ENCODE results near the gene UBE2R2.

The UBE2R2 gene

GRCh38 chr9:33809506-33809905, 7.5 kb upstream of the UBE2R2 start:
- TF ChIP-seq CTCF (IDR thresholded peaks at IDR 0.05; ENCODE audit: insufficient read depth, low read depth, low read length, missing control alignments) = no peak
- DNase-seq (ENCODE audit: low read depth) = no peak
- H3K4me3 ChIP-seq (ENCODE audit: low read depth, low read length) = no peak overlapping the region

DNA sequence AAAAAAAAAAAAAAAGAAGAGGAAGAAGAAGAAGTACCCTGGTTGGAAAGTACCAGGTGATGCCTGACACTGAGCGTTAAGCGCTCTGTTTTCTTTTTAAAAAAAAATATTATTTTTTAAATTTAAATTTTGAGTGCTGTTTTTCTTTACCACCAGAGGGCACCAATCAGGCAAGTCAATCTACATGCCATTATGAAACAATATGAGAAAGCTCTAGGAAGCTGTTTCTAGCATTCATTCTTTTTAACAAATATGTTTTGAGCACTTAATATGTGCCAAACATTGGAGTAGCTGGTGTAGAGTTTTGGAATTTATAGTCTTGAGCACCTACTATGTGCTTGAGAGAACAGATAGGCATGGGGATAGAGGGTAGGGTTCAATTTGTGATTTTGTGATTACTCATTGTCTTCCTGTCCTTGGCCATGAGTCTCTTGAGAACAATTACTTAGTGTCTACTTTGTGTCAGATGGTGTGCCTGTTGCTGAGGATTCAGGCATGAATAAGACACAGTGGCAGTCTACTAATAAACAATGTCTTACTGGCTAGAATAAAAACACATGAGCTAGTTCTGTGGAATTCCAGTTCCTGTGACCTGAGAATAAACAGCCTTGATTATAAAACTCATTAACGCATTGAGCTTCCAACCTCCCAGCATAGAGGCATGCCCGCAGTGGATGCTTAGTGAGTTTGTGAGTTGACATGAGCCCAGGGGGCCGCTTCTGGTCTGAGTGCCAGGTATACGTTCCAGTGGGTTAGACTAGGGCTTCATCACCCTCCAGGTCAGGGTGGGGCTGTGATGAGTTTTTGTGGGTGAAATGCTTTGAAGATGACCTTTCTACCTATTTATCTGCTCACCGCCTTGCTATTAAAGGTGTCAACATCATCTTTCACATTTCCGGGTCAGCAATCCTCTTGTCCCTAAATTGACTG, 3.0 kb upstream of the UBE2R2 start:
- TF ChIP-seq CTCF (IDR thresholded peaks at IDR 0.05; ENCODE audit: insufficient read depth, low read depth, low read length, missing control alignments) = peak; percentile 49
- peak; percentile 66 for DNase-seq (ENCODE audit: low read depth)
- H3K4me3 ChIP-seq (ENCODE audit: low read depth, low read length) = no peak overlapping the region

- no peak for TF ChIP-seq CTCF (IDR thresholded peaks at IDR 0.05; ENCODE audit: insufficient read depth, low read depth, low read length, missing control alignments)
- H3K4me3 ChIP-seq (ENCODE audit: low read depth, low read length) = peak overlapping the region; percentile 57; the same call in 1 of the 2 replicates
- DNase-seq (ENCODE audit: low read depth) = no peak
Measured at GRCh38 chr9:33815781-33816180, 1.2 kb upstream of the UBE2R2 start.

GRCh38 chr9:33817327-33818166, 587 bp downstream of the UBE2R2 start:
- H3K4me3 ChIP-seq (ENCODE audit: low read depth, low read length) = peak overlapping the region; percentile 96
- no peak for TF ChIP-seq CTCF (IDR thresholded peaks at IDR 0.05; ENCODE audit: insufficient read depth, low read depth, low read length, missing control alignments)
- peak; percentile 81 for DNase-seq (ENCODE audit: low read depth)

DNA sequence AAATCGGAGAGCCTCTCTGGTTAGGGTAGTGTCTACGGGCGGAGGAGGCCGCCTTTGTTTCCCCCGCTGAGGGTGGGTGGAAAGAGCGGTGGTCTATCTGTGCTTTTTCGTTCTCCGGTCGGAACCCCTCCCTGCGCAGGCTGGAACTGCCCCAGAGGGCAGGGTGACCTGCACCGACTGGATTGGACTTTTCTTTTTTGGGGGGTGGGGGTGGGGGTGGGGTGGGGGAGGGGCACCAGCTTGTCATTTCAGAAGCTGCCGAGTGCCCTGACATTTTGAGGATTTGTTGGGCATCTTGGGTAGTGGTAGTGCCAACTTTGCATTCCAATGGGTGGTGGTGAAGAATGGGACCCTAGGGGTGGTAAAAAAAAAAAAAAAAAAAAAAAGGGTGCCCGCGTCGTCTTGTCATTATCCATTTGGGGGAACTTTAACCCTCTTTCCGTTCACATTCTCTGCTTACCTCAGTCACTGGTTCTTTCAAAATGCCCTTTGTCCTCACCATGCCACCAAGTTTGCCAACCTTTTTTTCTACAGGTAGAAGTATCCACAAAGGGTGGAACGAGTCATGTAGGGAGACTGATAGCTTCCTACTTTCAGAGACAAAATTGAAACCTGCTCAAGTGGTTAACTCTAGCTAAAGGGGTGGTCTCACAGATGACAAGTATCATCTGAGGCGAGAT, 1.3 kb downstream of the UBE2R2 start:
- peak; percentile 51 for DNase-seq (ENCODE audit: low read depth)
- TF ChIP-seq CTCF (IDR thresholded peaks at IDR 0.05; ENCODE audit: insufficient read depth, low read depth, low read length, missing control alignments) = no peak
- peak overlapping the region; percentile 96 for H3K4me3 ChIP-seq (ENCODE audit: low read depth, low read length)

- DNase-seq (ENCODE audit: low read depth) = no peak
- H3K4me3 ChIP-seq (ENCODE audit: low read depth, low read length) = peak overlapping the region; percentile 96
- no peak for TF ChIP-seq CTCF (IDR thresholded peaks at IDR 0.05; ENCODE audit: insufficient read depth, low read depth, low read length, missing control alignments)
Measured at GRCh38 chr9:33818847-33819500, 2.0 kb downstream of the UBE2R2 start.

All from GM12865 (cell line).